GM23338 (cell line): ENCODE measurements around the gene C14orf132. TPM values are rescaled to one million over a fixed set of nuclear protein-coding genes. Genes with fewer than 3 reads are reported as not detected.

ENCODE experiments used
- ATAC-seq: fragments of 200-7000 bp; cut with Tn5 transposase; 3 replicates; pipeline ENCODE4 v1.9.1; 2020
- DNase-seq: peaks from one replicate; pipeline ENCODE4 v3.0.0-alpha.2; 2015; ENCODE audit warnings: low spot score
- H2AFZ ChIP-seq: fragments of 200-600 bp; sonication (generic); 2 replicates; pipeline ENCODE4 v1.8.0; 2016; ENCODE audit warnings: antibody characterized with exemption, mild to moderate bottlenecking, moderate library complexity
- H3F3A ChIP-seq: fragments of 200-600 bp; sonication (generic); replicated peaks from 2 replicates; pipeline ENCODE4 v1.8.0; 2017; ENCODE audit warnings: antibody characterized with exemption, mixed run types, low read depth
- H3K27ac ChIP-seq: fragments of 200-600 bp; sonication (generic); 2 replicates; pipeline ENCODE4 v1.6.1; 2016; ENCODE audit warnings: low read depth
- H3K27me3 ChIP-seq: fragments of 200-600 bp; sonication (generic); 2 replicates; pipeline ENCODE4 v1.8.0; 2016; ENCODE audit warnings: mild to moderate bottlenecking, mixed run types, moderate library complexity; ENCODE audit not compliant: insufficient read depth
- H3K36me3 ChIP-seq: fragments of 200-600 bp; sonication (generic); 2 replicates; pipeline ENCODE4 v1.8.0; 2016; ENCODE audit warnings: mild to moderate bottlenecking; ENCODE audit not compliant: insufficient read depth
- H3K4me1 ChIP-seq: fragments of 200-600 bp; sonication (generic); 2 replicates; pipeline ENCODE4 v1.8.0; 2016; ENCODE audit warnings: mild to moderate bottlenecking, moderate library complexity; ENCODE audit not compliant: insufficient read depth
- H3K4me2 ChIP-seq: fragments of 200-600 bp; sonication (generic); 2 replicates; pipeline ENCODE4 v1.7.1; 2017; ENCODE audit warnings: mixed run types
- H3K4me3 ChIP-seq: fragments of 200-600 bp; sonication (generic); 2 replicates; pipeline ENCODE4 v1.6.1; 2016; ENCODE audit warnings: mixed run types
- H3K79me2 ChIP-seq: fragments of 200-600 bp; sonication (generic); replicated peaks from 2 replicates; pipeline ENCODE4 v1.8.0; 2017; ENCODE audit warnings: mild to moderate bottlenecking; ENCODE audit not compliant: insufficient read depth
- H3K9me2 ChIP-seq: fragments of 200-600 bp; sonication (generic); 2 replicates; pipeline ENCODE4 v1.8.0; 2017; ENCODE audit not compliant: insufficient read depth
- H4K20me1 ChIP-seq: fragments of 200-600 bp; sonication (generic); replicated peaks from 2 replicates; pipeline ENCODE4 v1.8.0; 2017; ENCODE audit warnings: mild to moderate bottlenecking; ENCODE audit not compliant: insufficient read depth
- H3K27ac Mint-ChIP-seq: 2 replicates; pipeline ENCODE4 v1.8.0; 2020; ENCODE audit warnings: inconsistent platforms, mild to moderate bottlenecking, moderate library complexity, mixed read lengths
- H3K27me3 Mint-ChIP-seq: 3 replicates; pipeline ENCODE4 v1.8.0; 2022; ENCODE audit warnings: low read depth, mild to moderate bottlenecking, moderate library complexity, mixed read lengths, inconsistent platforms; ENCODE audit not compliant: insufficient read depth, poor library complexity
- H3K36me3 Mint-ChIP-seq: 3 replicates; pipeline ENCODE4 v1.8.0; 2021; ENCODE audit warnings: low read depth, mild to moderate bottlenecking, inconsistent platforms, moderate library complexity, mixed read lengths
- H3K4me1 Mint-ChIP-seq: 3 replicates; pipeline ENCODE4 v1.8.0; 2020; ENCODE audit warnings: mild to moderate bottlenecking, inconsistent platforms, mixed read lengths
- H3K4me3 Mint-ChIP-seq: 3 replicates; pipeline ENCODE4 v1.8.0; 2021; ENCODE audit warnings: moderate library complexity, mild to moderate bottlenecking, inconsistent platforms, mixed read lengths
- H3K9me3 Mint-ChIP-seq: 3 replicates; pipeline ENCODE4 v1.8.0; 2020; ENCODE audit warnings: moderate library complexity, mild to moderate bottlenecking, inconsistent platforms, mixed read lengths
- CTCF ChIP-seq, 2 experiments: fragments of 200-600 bp in 1 of 2; sonication (generic) in 1 of 2; conservative IDR thresholded peaks; 2 replicates each; pipeline versions ENCODE4 v1.5.1 to v1.6.1; 2016 to 2017; ENCODE audit warnings: antibody characterized with exemption in 2 of 2, low read depth in 2 of 2, mild to moderate bottlenecking in 2 of 2, moderate library complexity in 1 of 2
- NANOG ChIP-seq: IDR thresholded peaks from 2 replicates; pipeline ENCODE4 v1.6.1; 2016; ENCODE audit warnings: antibody characterized with exemption, borderline replicate concordance
- STAT1 ChIP-seq: IDR thresholded peaks from one replicate; pipeline ENCODE4 v1.6.1; 2016; ENCODE audit warnings: antibody characterized with exemption; ENCODE audit not compliant: unreplicated experiment
- ZNF462 ChIP-seq: fragments of 250-450 bp; sonication (Bioruptor Pico); IDR thresholded peaks from 2 replicates; pipeline ENCODE4 v1.5.0; 2020; ENCODE audit warnings: mild to moderate bottlenecking, moderate library complexity
- polyA plus RNA-seq: library from polyadenylated mRNA; unstranded; fragments of >200 nt; fragmentation: Nextera tagmentation; extraction: Ambion mirVana; gene quantifications from 2 replicates; pipeline ENCODE4 v1.2.1, GENCODE V29; 2016
- total RNA-seq: library from RNA; depleted of rRNA; stranded (reverse); fragments of >200 nt; shearing (Covaris generic); gene quantifications from 2 replicates; pipeline ENCODE4 v1.2.3, GENCODE V29; 2014

C14orf132 gene
- total and polyA plus RNA-seq, 2 experiments from 2014 or later, result 13.8 to 16.2 TPM

GRCh38 chr14:96090441-96091148 lies 51.4 kb downstream of the C14orf132 start (continued):
- TF ChIP-seq STAT1, result no peak
- no peak for TF ChIP-seq NANOG
- TF ChIP-seq CTCF (conservative IDR thresholded peaks at IDR 0.05; ENCODE audit: low read depth in 2 of 2), result no peak

GRCh38 chr14:96091149-96091693 lies 52.1 kb downstream of the C14orf132 start:
- TF ChIP-seq ZNF462, result no peak
- TF ChIP-seq STAT1, result no peak
- Histone ChIP-seq H3K4me2 (no peak overlapping the region), H3F3A (no peaks in the 10 kb centered on the region), H3K4me1 (peaks cover 10% of the 10 kb centered on the region; the same call in 1 of the 2 replicates), H3K9me2 (no peaks in the 10 kb centered on the region), H2AFZ (no peak overlapping the region), H3K79me2 (no peaks in the 10 kb centered on the region), H3K4me3 (no peak overlapping the region), H3K27ac (no peak overlapping the region; the same call in 1 of the 2 replicates), H3K27me3 (no peaks in the 10 kb centered on the region), H4K20me1 (no peaks in the 10 kb centered on the region; the same call in 1 of the 2 replicates), H3K36me3 (no peaks in the 10 kb centered on the region)
- H3K27me3 Mint-ChIP-seq, result peaks cover 10% of the 10 kb centered on the region
- no peaks in the 10 kb centered on the region for H3K9me3 Mint-ChIP-seq
- DNase-seq (no peak), ATAC-seq (no peak)
- H3K4me3 Mint-ChIP-seq, result no peak overlapping the region
- peaks cover 14% of the 10 kb centered on the region for H3K4me1 Mint-ChIP-seq
- H3K36me3 Mint-ChIP-seq, result peaks cover 17% of the 10 kb centered on the region; the same call in 2 of the 3 replicates
- no peak overlapping the region for H3K27ac Mint-ChIP-seq
